ENCODE measurements around the gene TMEM132C.

TMEM132C gene

DNA sequence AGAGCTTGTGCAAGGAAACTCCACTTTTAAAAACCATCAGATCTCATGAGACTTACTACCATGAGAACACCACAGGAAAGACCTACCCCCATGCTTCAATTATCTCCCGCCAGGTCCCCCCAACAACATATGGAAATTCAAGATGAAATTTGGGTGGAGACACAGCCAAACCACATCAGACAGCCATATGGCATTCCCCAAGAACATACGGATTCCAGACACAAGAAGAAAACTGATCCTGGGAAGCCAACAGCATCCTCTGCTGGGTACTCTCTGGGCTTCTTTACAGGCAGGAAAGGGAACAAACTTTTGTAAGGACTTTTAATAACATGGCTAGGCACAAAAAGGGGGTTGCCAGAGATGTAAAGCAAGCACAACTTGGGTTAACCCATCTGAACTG, 127.2 kb downstream of the TMEM132C start:
- H3K9ac ChIP-seq (ENCODE audit: low read length) = no peak overlapping the region
- no peak overlapping the region for H3K27ac ChIP-seq (ENCODE audit: low read length)
- no peak for DNase-seq
- H3K27me3 ChIP-seq (replicated peaks; ENCODE audit: insufficient read depth, low read length) = no peaks in the 10 kb centered on the region
- H3K36me3 ChIP-seq (replicated peaks; ENCODE audit: insufficient read depth, low read length) = no peaks in the 10 kb centered on the region
- no peaks in the 10 kb centered on the region for H3K9me3 ChIP-seq (replicated peaks; ENCODE audit: insufficient read depth, low read length)
- no peaks in the 10 kb centered on the region for H3K9me2 ChIP-seq (replicated peaks; ENCODE audit: insufficient read depth, low read length)
- no peak for TF ChIP-seq EZH2 (optimal IDR thresholded peaks at IDR 0.05; ENCODE audit: low read depth, low read length)
- TF ChIP-seq, protein P1, sequence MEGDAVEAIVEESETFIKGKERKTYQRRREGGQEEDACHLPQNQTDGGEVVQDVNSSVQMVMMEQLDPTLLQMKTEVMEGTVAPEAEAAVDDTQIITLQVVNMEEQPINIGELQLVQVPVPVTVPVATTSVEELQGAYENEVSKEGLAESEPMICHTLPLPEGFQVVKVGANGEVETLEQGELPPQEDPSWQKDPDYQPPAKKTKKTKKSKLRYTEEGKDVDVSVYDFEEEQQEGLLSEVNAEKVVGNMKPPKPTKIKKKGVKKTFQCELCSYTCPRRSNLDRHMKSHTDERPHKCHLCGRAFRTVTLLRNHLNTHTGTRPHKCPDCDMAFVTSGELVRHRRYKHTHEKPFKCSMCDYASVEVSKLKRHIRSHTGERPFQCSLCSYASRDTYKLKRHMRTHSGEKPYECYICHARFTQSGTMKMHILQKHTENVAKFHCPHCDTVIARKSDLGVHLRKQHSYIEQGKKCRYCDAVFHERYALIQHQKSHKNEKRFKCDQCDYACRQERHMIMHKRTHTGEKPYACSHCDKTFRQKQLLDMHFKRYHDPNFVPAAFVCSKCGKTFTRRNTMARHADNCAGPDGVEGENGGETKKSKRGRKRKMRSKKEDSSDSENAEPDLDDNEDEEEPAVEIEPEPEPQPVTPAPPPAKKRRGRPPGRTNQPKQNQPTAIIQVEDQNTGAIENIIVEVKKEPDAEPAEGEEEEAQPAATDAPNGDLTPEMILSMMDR (IDR thresholded peaks at IDR 0.05; ENCODE audit: low read length) = no peak
- TF ChIP-seq EZH2phosphoT487 (IDR thresholded peaks at IDR 0.05; ENCODE audit: low read length) = no peak
- no peak overlapping the region for H2AFZ ChIP-seq (ENCODE audit: low read length)
- no peaks in the 10 kb centered on the region for H3F3A ChIP-seq (ENCODE audit: insufficient read depth, low read length)
- H4K20me1 ChIP-seq (ENCODE audit: insufficient read depth, low read length) = no peaks in the 10 kb centered on the region
- H3K4me2 ChIP-seq (ENCODE audit: low read depth, low read length) = no peak overlapping the region
- H3K4me3 ChIP-seq (ENCODE audit: low read length) = no peak overlapping the region
- H3K4me1 ChIP-seq (ENCODE audit: low read length) = no peaks in the 10 kb centered on the region
- no peaks in the 10 kb centered on the region for H3K79me2 ChIP-seq (ENCODE audit: low read length)

DNA sequence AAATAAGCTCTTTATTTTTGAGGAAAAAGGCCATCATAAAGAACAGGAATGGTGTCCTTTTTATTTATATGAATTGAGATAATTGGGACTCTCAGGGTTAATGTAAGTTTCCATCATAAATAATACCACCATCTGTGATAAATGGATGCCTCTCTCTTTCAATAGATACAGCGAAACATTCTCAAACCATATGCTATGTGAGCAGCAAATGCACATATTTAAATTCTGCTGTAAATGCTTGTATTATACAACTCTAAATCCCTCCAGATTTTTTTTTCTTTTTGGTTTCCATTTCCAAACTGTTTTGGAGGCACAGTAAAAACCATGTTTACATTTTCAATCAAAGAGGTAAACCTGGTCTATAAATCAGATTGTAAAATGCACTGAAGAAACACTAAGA, 132.3 kb downstream of the TMEM132C start:
- H3K27ac ChIP-seq (ENCODE audit: low read length) = no peak overlapping the region
- H3F3A ChIP-seq (ENCODE audit: insufficient read depth, low read length) = no peaks in the 10 kb centered on the region
- no peak overlapping the region for H3K4me2 ChIP-seq (ENCODE audit: low read depth, low read length)
- no peaks in the 10 kb centered on the region for H3K36me3 ChIP-seq (replicated peaks; ENCODE audit: insufficient read depth, low read length)
- no peaks in the 10 kb centered on the region for H3K27me3 ChIP-seq (replicated peaks; ENCODE audit: insufficient read depth, low read length)
- no peaks in the 10 kb centered on the region for H3K9me2 ChIP-seq (replicated peaks; ENCODE audit: insufficient read depth, low read length)
- no peak overlapping the region for H3K9ac ChIP-seq (ENCODE audit: low read length)
- DNase-seq = no peak
- TF ChIP-seq, protein P1 (IDR thresholded peaks at IDR 0.05; ENCODE audit: low read length) = no peak
- no peak for TF ChIP-seq EZH2 (optimal IDR thresholded peaks at IDR 0.05; ENCODE audit: low read depth, low read length)
- TF ChIP-seq EZH2phosphoT487 (IDR thresholded peaks at IDR 0.05; ENCODE audit: low read length) = no peak
- no peaks in the 10 kb centered on the region for H4K20me1 ChIP-seq (ENCODE audit: insufficient read depth, low read length)
- H2AFZ ChIP-seq (ENCODE audit: low read length) = no peak overlapping the region
- H3K79me2 ChIP-seq (ENCODE audit: low read length) = no peaks in the 10 kb centered on the region
- no peaks in the 10 kb centered on the region for H3K9me3 ChIP-seq (replicated peaks; ENCODE audit: insufficient read depth, low read length)
- no peak overlapping the region for H3K4me3 ChIP-seq (ENCODE audit: low read length)
- no peaks in the 10 kb centered on the region for H3K4me1 ChIP-seq (ENCODE audit: low read length)

DNA sequence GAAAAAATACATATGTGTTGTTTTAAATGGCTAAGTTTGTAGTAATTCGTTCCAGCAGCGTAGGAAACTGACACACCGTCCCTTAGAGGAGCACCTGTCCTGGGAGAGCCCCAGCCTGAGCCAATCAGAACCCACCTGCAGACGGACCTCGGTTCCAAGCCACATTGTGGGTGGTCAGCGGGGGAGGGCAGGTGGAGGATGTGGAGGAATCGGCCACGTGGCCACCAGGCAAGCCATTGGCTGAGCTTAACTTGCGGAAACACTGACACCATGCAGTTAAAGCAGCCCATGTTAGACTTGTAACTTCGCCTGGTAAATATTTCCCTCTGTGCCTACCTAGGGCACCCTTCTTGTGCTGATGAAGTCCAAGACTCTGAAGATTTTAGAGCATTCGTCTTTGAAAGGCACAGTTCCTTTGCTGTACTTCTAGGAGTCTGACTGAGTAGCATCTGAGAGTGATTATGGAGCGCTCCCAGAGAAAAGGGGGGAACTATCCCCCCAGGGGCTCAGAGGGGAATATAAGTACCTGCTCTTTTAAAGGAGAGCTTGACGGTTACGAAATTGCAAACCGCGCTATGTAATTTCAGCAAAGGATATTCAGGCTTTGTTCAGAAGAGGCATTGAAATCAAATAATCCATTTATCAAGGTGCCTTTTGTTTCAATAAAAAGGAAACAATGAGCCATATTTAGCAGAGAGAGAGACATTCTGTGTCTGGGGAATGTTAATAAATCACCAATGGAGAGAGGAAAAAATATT, 135.7 kb downstream of the TMEM132C start:
- no peaks in the 10 kb centered on the region for H3K36me3 ChIP-seq (replicated peaks; ENCODE audit: insufficient read depth, low read length)

More for the DNA sequence above, 135.7 kb downstream of the TMEM132C start:
- no peak overlapping the region for H3K9ac ChIP-seq (ENCODE audit: low read length)
- TF ChIP-seq EZH2 (optimal IDR thresholded peaks at IDR 0.05; ENCODE audit: low read depth, low read length) (no peak), EZH2phosphoT487 (IDR thresholded peaks at IDR 0.05; ENCODE audit: low read length) (no peak)
- TF ChIP-seq, protein P1 (IDR thresholded peaks at IDR 0.05; ENCODE audit: low read length) = no peak
- no peaks in the 10 kb centered on the region for H3F3A ChIP-seq (ENCODE audit: insufficient read depth, low read length)
- H3K27ac ChIP-seq (ENCODE audit: low read length) = no peak overlapping the region
- no peak overlapping the region for H2AFZ ChIP-seq (ENCODE audit: low read length)
- H3K4me2 ChIP-seq (ENCODE audit: low read depth, low read length) = no peak overlapping the region
- H3K9me2 ChIP-seq (replicated peaks; ENCODE audit: insufficient read depth, low read length) = no peaks in the 10 kb centered on the region
- H3K4me3 ChIP-seq (ENCODE audit: low read length) = no peak overlapping the region
- no peaks in the 10 kb centered on the region for H3K79me2 ChIP-seq (ENCODE audit: low read length)
- no peaks in the 10 kb centered on the region for H4K20me1 ChIP-seq (ENCODE audit: insufficient read depth, low read length)
- DNase-seq = no peak
- H3K27me3 ChIP-seq (replicated peaks; ENCODE audit: insufficient read depth, low read length) = no peaks in the 10 kb centered on the region
- H3K9me3 ChIP-seq (replicated peaks; ENCODE audit: insufficient read depth, low read length) = no peaks in the 10 kb centered on the region
- H3K4me1 ChIP-seq (ENCODE audit: low read length) = no peaks in the 10 kb centered on the region

All from MM.1S (cell line).